Measurements from ENCODE around the gene FBXL13. TPM values are rescaled to one million over a fixed set of nuclear protein-coding genes. Genes with fewer than 3 reads are reported as not detected.
"Not testable (repeated sequence)": the region's sequence is repeated elsewhere in the genome, so short reads cannot be mapped to it uniquely, and the experiment has no call there.

The FBXL13 gene
- total RNA-seq, 1 donor from 2014 or later = 0.39 TPM

DNA sequence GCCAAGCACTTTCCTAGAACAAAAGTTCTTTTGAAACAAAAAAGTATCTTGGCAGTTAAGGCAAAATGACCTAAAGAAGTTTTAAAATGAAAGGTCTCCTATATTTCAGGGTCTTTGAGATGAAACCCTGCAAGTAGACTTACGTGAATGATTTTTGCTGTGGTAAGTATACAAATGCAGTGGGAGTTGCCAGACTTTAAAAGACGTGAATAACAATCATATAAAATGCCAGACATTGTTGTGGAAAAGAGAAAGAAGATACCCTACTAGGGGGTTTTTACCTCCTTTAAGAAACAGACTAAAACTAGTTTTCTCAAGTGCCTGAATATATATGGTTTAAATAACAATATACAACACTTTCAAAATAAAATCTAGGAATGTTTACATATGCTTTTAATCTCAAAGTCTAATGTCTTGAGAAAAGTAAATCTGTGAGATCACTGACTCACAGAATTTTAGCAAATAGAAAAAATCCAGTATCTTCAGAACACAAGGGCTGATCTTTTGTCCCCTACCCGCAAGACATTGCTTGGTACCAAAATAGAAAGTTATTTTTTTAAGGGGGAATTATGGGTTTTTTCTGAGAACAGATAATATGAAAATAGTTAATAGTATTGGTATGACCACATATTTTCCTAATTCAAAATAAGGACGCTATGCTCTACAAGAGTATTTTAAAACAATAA is 132.3 kb downstream of the FBXL13 start:
- no peak for DNase-seq (ENCODE audit: low read depth in 2 of 2)

DNA sequence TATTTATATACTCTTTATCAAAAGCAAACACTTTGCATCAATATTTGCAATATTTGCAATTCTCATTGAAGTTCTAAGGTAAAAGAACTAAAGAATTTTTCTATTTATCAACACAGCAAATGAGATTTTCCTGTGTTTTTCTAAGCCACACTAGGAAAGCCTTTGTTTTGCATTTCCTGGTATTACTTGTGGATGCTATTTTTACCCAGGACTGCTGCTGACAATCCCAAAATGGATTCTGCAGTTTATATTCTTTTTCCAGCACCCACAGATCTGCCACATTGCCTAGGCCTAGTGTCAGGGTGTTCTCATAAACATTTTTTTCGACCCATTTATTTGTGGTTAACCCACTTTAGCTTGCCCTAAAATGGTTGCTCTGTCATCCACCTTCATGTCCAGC is 135.9 kb downstream of the FBXL13 start:
- peak in 1 of 2 donors; percentile 46 for DNase-seq (ENCODE audit: low read depth in 2 of 2)

GRCh38 chr7:102935450-102936115 is 139.0 kb downstream of the FBXL13 start:
- DNase-seq (ENCODE audit: low read depth in 2 of 2) = no peak

GRCh38 chr7:102934701-102935100 is 139.9 kb downstream of the FBXL13 start:
- no peak for DNase-seq (ENCODE audit: low read depth in 2 of 2)

GRCh38 chr7:102934239-102934638 is 140.4 kb downstream of the FBXL13 start:
- no peak for DNase-seq (ENCODE audit: low read depth in 2 of 2)

GRCh38 chr7:102933763-102934162 is 140.8 kb downstream of the FBXL13 start:
- no peak for DNase-seq (ENCODE audit: low read depth in 2 of 2)

DNA sequence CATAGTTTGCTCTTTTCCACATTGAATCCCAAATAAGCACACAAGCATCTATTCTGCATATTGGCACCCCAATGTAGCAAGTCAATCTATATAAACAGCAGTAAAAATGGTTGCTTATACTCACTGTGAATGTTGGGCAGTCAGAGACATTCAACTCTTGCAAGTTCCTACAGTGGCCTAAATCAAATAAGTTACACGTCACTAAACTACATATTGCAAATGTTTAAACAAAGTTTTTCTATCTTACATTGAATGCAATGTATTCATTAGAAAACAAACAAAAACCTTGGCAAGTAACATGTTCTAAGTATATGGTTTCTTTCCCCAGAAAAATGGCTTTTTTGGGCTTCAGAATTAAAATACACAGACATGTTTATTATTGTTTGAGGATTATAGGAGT is 142.8 kb downstream of the FBXL13 start:
- no peak for DNase-seq (ENCODE audit: low read depth in 2 of 2)

DNA sequence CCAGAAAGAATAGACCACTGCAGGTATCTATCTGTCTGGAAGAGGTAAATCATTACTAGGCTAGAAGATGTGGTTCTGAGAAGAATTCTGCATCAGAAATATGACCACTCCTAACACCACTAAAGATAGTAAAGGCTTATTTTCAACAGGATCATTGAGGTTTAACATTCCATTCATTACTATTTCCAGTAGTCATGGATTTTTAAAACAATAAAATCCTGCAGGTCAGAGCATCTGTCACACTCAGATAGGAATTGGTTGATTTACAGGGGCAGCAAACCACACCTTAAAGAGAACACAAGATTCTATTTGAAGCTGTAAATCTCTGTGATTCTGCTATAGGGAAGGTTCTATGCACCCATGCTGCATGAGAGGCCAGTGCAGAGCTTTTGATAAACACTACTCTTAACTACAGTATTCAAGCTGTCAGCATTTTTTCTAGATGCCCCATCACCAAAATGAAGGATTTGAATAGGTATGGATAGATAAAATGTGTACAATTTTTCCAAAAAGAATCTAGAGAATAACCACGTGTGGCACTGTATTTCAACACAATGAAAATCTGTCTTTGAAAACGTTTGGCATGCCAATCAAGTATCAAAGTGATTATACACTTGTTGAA is 147.2 kb downstream of the FBXL13 start:
- no peak for DNase-seq (ENCODE audit: low read depth in 2 of 2)

GRCh38 chr7:102926783-102927140 is 147.8 kb downstream of the FBXL13 start:
- DNase-seq (ENCODE audit: low read depth in 2 of 2) = no peak

DNA sequence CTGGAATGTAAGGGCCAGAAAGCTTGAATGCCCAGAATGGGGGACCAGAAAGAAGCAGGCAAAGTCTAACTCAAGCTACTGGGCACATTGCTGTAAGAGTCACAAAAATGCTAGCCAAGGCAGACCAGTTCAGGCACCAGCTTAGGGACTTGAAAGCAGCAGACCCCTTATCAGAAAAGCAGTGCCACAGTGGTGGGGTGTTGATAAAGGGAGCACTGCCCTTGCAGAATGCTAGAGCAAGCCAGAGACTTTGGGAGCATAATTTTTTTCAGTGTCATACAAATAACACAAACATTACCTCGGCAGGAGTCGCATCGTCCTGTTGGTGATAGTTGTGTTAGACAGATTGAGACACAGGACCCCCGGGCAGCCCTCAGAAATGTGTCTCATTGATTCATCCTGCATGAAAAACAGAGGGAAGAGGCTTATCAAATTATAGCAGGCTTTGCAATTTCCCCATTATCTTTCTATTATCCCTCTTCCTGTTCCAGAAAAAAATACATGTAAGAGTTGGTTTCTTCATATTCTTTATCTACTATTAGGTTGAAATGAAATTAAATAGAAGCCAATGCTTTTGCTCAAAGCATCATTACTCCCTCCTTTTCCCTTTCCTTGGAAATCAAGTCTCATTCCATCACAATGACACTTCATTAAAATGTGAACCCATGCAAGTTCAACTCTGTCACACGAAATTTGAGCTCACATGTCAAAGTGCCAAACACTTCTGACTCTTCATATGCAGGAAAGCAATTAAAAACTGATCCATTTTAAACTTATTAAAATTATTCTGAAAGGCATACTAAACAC is 148.4 kb downstream of the FBXL13 start:
- DNase-seq (ENCODE audit: low read depth in 2 of 2) = no peak

DNA sequence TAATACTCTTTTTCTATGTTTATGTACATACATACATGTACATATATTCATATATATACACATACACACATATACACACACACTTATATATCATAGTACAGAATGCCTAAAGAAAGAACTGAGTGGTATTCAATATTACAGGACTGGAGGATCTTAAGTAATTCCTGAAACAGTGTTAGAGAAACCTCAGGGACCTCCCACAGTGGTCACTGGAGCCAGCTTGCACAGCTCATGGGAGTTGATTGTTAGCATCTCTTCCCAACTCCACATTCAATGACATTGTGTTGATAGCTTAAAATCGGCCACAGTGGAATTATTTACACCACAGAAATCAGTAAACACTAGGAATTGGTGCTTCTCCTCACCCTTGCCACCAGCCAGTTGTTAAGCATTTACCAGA is 155.8 kb downstream of the FBXL13 start:
- DNase-seq (ENCODE audit: low read depth in 2 of 2) = no peak

DNA sequence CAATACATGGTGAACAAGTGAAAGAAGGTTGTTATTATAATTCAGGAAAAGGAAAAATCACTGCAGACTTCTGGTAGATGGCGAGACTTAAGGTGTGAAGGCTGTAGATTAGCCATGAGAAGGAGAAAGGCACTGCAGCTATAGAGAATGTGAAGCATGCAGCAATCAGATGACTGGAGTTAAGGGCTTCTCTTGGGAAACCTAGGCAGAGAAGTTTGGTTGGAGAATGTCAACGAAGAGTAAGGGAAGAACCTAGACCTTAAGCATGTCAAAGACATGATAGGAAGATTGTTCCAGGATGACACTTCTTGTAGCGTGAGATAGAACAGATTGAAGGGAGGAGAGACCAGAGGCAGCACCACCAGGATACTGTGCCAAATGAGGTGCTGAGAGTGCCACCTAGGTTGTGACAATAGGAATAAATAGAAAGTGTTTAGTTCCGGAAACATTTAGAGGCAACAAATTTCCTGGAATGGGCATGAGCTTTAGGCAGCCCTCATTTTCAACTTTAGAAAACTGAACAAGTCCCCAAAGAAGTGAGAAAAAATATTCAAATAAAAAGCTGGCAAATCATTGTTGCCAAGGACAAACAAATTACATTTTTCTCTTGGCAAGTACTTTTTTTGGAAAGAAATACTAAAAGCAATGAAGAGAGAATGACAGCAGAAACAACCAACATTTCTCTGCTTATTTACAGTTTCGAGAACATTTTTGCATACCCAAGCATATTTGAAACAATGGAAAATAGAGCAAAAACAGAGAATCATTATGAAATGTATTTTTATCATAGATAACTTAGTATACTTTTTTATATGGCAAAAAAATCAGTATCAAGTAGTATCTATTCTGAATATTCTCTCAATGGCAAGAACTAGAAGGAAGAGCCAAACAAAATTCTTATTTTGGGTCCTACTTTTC is 156.9 kb downstream of the FBXL13 start:
- DNase-seq (ENCODE audit: low read depth in 2 of 2) = no peak

- no peak for DNase-seq (ENCODE audit: low read depth in 2 of 2)
Observed at GRCh38 chr7:102916881-102917280, 157.7 kb downstream of the FBXL13 start.

- DNase-seq (ENCODE audit: low read depth in 2 of 2) = no peak
Observed at GRCh38 chr7:102916426-102916825, 158.2 kb downstream of the FBXL13 start.

- no peak for DNase-seq (ENCODE audit: low read depth in 2 of 2)
Observed at GRCh38 chr7:102914585-102914984, 160.0 kb downstream of the FBXL13 start.

GRCh38 chr7:102913826-102914225 is 160.8 kb downstream of the FBXL13 start:
- no peak for DNase-seq (ENCODE audit: low read depth in 2 of 2)

DNA sequence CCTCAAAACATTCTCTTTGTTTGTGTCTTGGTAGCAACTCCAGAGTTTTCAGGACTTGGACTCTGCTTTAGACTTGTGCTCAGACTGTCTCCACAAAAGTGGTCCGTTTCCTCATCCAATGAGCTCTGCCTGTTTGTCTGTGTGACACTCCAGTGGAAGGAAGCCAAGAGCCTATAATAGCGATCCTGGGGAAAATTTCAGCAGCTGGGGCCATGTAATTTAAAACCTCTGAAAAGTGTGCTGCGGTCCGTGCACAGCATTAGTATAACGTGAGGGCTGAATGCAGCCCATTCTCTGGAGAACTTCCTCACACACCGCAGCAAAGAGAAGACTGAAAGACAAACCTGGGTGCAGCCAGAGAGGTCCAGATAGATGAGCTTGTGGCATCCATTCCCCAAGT is 161.9 kb downstream of the FBXL13 start, which contains the start of gene LRRC17:
Gene LRRC17 (plus strand): TSS at position 259 of the 400 bp plus-strand sequence. CDS start 20,914 bp downstream, outside the sequence.
- DNase-seq (ENCODE audit: low read depth in 2 of 2) = peak in 1 of 2 donors; percentile 76

- DNase-seq (ENCODE audit: low read depth in 2 of 2) = no peak
Observed at GRCh38 chr7:102908676-102909075, 165.9 kb downstream of the FBXL13 start.

- not testable (repeated sequence) for DNase-seq (ENCODE audit: low read depth in 2 of 2)
Observed at GRCh38 chr7:102903576-102903975, 171.0 kb downstream of the FBXL13 start.

DNA sequence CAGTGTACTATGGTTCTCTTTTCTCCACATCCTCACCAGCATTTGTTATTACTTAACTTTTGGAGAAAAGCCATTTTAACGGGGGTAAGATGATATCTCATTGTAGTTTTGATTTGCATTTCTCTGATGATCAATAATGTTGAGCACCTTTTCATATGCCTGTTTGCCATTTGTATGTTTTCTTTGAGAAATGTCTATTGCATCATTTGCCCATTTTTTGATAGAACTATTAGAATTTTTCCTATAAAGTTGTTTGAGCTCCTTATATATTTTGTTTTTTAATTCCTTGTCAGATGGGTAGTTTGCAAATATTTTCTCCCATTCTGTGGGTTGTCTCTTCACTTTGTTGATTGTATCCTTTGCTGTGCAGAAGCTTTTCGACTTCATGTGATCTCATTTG is 172.5 kb downstream of the FBXL13 start:
- not testable (repeated sequence) for DNase-seq (ENCODE audit: low read depth in 2 of 2)

DNA sequence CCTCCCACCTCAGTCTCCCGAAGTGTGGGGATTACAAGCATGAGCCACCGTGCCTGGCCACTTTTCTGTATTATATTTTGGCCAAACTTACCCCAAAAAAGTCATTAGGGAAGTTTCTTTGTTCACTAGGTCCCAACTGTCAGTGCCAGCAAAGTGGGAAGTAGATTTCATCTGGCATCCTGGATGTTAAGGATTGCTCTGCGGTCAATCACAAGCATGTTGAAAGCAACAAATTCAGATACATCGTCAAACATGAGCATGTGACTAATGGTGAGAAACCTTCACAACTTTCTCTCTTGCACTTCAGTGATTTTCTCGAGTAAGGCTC is 176.1 kb downstream of the FBXL13 start:
- no peak for DNase-seq (ENCODE audit: low read depth in 2 of 2)

Measured in dermis microvascular lymphatic vessel endothelial cell (primary cell).